Dermis blood vessel endothelial cell (primary cell): ENCODE data around the gene TMEM86B. TPM values are rescaled to one million over a fixed set of nuclear protein-coding genes. Genes with fewer than 3 reads are reported as not detected.

Experiments
- DNase-seq: peaks from one replicate; pipeline ENCODE4 v3.0.0; 2010
- total RNA-seq: library from RNA; depleted of rRNA; stranded (reverse); fragments of >200 nt; gene quantifications from 2 replicates; pipeline ENCODE4 v1.2.3, GENCODE V29; 2014

The TMEM86B gene
- total RNA-seq, 1 donor from 2014 or later = 1.0 TPM

- peak; percentile 100 for DNase-seq
Measured at GRCh38 chr19:55216461-55217198, 11.9 kb downstream of the TMEM86B start.

- no peak for DNase-seq
Measured at GRCh38 chr19:55213547-55213946, 15.0 kb downstream of the TMEM86B start.

- DNase-seq = peak; percentile 48
Measured at GRCh38 chr19:55212447-55212846, 16.1 kb downstream of the TMEM86B start.

- DNase-seq = peak; percentile 85
Measured at GRCh38 chr19:55209693-55210472, 18.7 kb downstream of the TMEM86B start.

- no peak for DNase-seq
Measured at GRCh38 chr19:55208880-55209692, 19.5 kb downstream of the TMEM86B start, which contains the start of gene PTPRH. Gene PTPRH, minus strand, starts transcription at chr19:55209501. Its CDS starts 68 bp downstream, at chr19:55209433.

GRCh38 chr19:55206664-55207500 is 21.7 kb downstream of the TMEM86B start:
- DNase-seq = peak; percentile 77

GRCh38 chr19:55202199-55202598 is 26.4 kb downstream of the TMEM86B start:
- DNase-seq = peak; percentile 40

- DNase-seq = no peak
Measured at GRCh38 chr19:55199620-55200204, 28.9 kb downstream of the TMEM86B start.

- DNase-seq = no peak
Measured at GRCh38 chr19:55198651-55199050, 29.9 kb downstream of the TMEM86B start.

GRCh38 chr19:55197528-55197927 is 31.0 kb downstream of the TMEM86B start:
- peak; percentile 44 for DNase-seq

- DNase-seq = no peak
Measured at GRCh38 chr19:55196803-55197202, 31.8 kb downstream of the TMEM86B start.

GRCh38 chr19:55193481-55193880 is 35.1 kb downstream of the TMEM86B start:
- no peak for DNase-seq

GRCh38 chr19:55189403-55189835 is 39.1 kb downstream of the TMEM86B start:
- DNase-seq = peak; percentile 96

- peak; percentile 68 for DNase-seq
Measured at GRCh38 chr19:55188625-55189024, 39.9 kb downstream of the TMEM86B start.

- no peak for DNase-seq
Measured at GRCh38 chr19:55186080-55186479, 42.5 kb downstream of the TMEM86B start.

GRCh38 chr19:55181740-55182139 is 46.8 kb downstream of the TMEM86B start:
- no peak for DNase-seq

- peak; percentile 48 for DNase-seq
Measured at GRCh38 chr19:55179606-55180484, 48.7 kb downstream of the TMEM86B start, which contains the start of gene SYT5. Gene SYT5, minus strand, starts transcription at chr19:55180289. Its CDS starts 1,248 bp downstream, at chr19:55179041.

GRCh38 chr19:55178781-55179599 is 49.6 kb downstream of the TMEM86B start:
- peak; percentile 67 for DNase-seq
